HepG2 (cell line): ENCODE measurements around the gene TPP2. TPM values are rescaled to one million over a fixed set of nuclear protein-coding genes. Genes with fewer than 3 reads are reported as not detected.

ENCODE experiments used
- ATAC-seq: fragments of 200-7000 bp; cut with Tn5 transposase; 3 replicates; pipeline ENCODE4 v1.9.1; 2020; ENCODE audit warnings: mild to moderate bottlenecking, moderate library complexity
- BruUV-seq: library from RNA; stranded (reverse); fragments of 400-500 nt; replicated peaks from 2 replicates; lab custom pipeline; 2021; lab: Mats Ljungman, UMichigan
- CTCF ChIA-PET: fragments of 300-600 bp; formaldehyde crosslinking; extraction: SDS; loops from one replicate; lab custom pipeline; 2021; ENCODE audit warnings: low total read pairs, inconsistent platforms, low intra/inter-chr PET ratio; lab: Yijun Ruan, JAX
- POLR2A ChIA-PET: fragments of 350-600 bp; sonication (Branson Sonifier 250); formaldehyde crosslinking; loops from one replicate; lab custom pipeline; 2020; ENCODE audit warnings: antibody characterized with exemption, inconsistent platforms; lab: Yijun Ruan, JAX
- DNase-seq: peaks from one replicate; pipeline ENCODE4 v3.0.0-alpha.2; 2015; ENCODE audit warnings: low spot score
- FAIRE-seq: peaks from 3 replicates; lab custom pipeline; 2011; peaks lifted over from hg19 to GRCh38; lab: Jason Lieb, UNC
- H2AFZ ChIP-seq: one replicate; pipeline ENCODE4 v1.6.1; 2011; ENCODE audit warnings: low read length, inconsistent platforms
- H3K27ac ChIP-seq: fragments of 300-600 bp; 3 replicates; pipeline ENCODE4 v1.8.0; 2011; ENCODE audit warnings: mixed run types, mild to moderate bottlenecking, mixed read lengths, low read length, inconsistent platforms; ENCODE audit not compliant: insufficient read depth; ENCODE audit errors: extremely low read length
- H3K27me3 ChIP-seq, 2 experiments: fragments of 200-600 bp in 1 of 2; 2 replicates in 1 of 2; 3 replicates in 1 of 2; pipeline versions ENCODE4 v1.6.0 to v1.8.0; 2011; ENCODE audit warnings: low read length in 2 of 2, mild to moderate bottlenecking in 2 of 2, moderate library complexity in 2 of 2, inconsistent platforms in 1 of 2; ENCODE audit not compliant: insufficient read depth in 2 of 2, control insufficient read depth in 1 of 2
- H3K36me3 ChIP-seq, 2 experiments: fragments of 200-600 bp in 1 of 2; replicated peaks in 1 of 2; 2 replicates in 1 of 2; 3 replicates in 1 of 2; pipeline versions ENCODE4 v1.5.1 to v1.8.0; 2011; ENCODE audit warnings: low read length in 2 of 2, inconsistent platforms in 1 of 2; ENCODE audit not compliant: insufficient read depth in 2 of 2, control insufficient read depth in 1 of 2
- H3K4me1 ChIP-seq: 2 replicates; pipeline ENCODE4 v1.5.1; 2012; ENCODE audit warnings: low read length, inconsistent platforms; ENCODE audit not compliant: insufficient read depth
- H3K4me2 ChIP-seq: 2 replicates; pipeline ENCODE4 v1.6.0; 2011; ENCODE audit warnings: low read depth, low read length, inconsistent platforms
- H3K4me3 ChIP-seq, 3 experiments: fragments of 200-600 bp in 1 of 3; sonication (generic), shearing (Covaris generic) in 1 of 3; replicated peaks in 1 of 3; 2 replicates each; pipeline ENCODE4 v1.5.1; 2011 to 2016; ENCODE audit warnings: low read length in 3 of 3, inconsistent platforms in 2 of 3, low read depth in 2 of 3, mild to moderate bottlenecking in 2 of 3, control low read depth in 1 of 3, mixed read lengths in 1 of 3; ENCODE audit not compliant: insufficient read depth in 1 of 3
- H3K79me2 ChIP-seq: one replicate; pipeline ENCODE4 v1.6.1; 2011; ENCODE audit warnings: low read length, inconsistent platforms; ENCODE audit not compliant: insufficient read depth
- H3K9ac ChIP-seq: 2 replicates; pipeline ENCODE4 v1.6.0; 2011; ENCODE audit warnings: mild to moderate bottlenecking, low read depth, low read length, inconsistent platforms; ENCODE audit not compliant: insufficient read depth
- H3K9me3 ChIP-seq: 2 replicates; pipeline ENCODE4 v1.5.1; 2012; ENCODE audit warnings: mild to moderate bottlenecking, low read length
- H4K20me1 ChIP-seq: 2 replicates; pipeline ENCODE4 v1.6.0; 2011; ENCODE audit warnings: inconsistent platforms, mild to moderate bottlenecking, low read length, moderate library complexity; ENCODE audit not compliant: insufficient read depth
- BORCS8-MEF2B ChIP-seq: sonication (generic); formaldehyde crosslinking; IDR thresholded peaks from 2 replicates; pipeline ENCODE4 v1.8.0; 2022; ENCODE audit warnings: mild to moderate bottlenecking, missing genetic modification reagents
- ELF4 ChIP-seq: sonication (generic); formaldehyde crosslinking; IDR thresholded peaks from 2 replicates; pipeline ENCODE4 v1.5.0; 2020; ENCODE audit warnings: missing genetic modification reagents, mild to moderate bottlenecking, moderate library complexity, borderline replicate concordance
- MAZ ChIP-seq, 2 experiments: sonication (generic) in 1 of 2; formaldehyde crosslinking in 1 of 2; IDR thresholded peaks; 2 replicates each; pipeline versions ENCODE4 v1.5.0 to v1.6.1; 2012 to 2020; ENCODE audit warnings: low read depth in 2 of 2, mild to moderate bottlenecking in 2 of 2, borderline replicate concordance in 1 of 2, improper control_type of control experiment in 1 of 2, low read length in 1 of 2, missing genetic modification reagents in 1 of 2, moderate library complexity in 1 of 2
- MXI1 ChIP-seq: IDR thresholded peaks from 3 replicates; pipeline ENCODE4 v1.6.1; 2012; ENCODE audit warnings: low read depth, low read length, inconsistent platforms, borderline replicate concordance
- NFE2L1 ChIP-seq: sonication (generic); formaldehyde crosslinking; IDR thresholded peaks from 2 replicates; pipeline ENCODE4 v1.4.0; 2020; ENCODE audit warnings: missing genetic modification reagents, mild to moderate bottlenecking, borderline replicate concordance
- RAD51 ChIP-seq: fragments of 450-650 bp; IDR thresholded peaks from 2 replicates; pipeline ENCODE4 v1.6.1; 2016; ENCODE audit warnings: borderline replicate concordance
- TFDP2 ChIP-seq: sonication (generic); formaldehyde crosslinking; IDR thresholded peaks from 2 replicates; pipeline ENCODE4 v1.4.0; 2020; ENCODE audit warnings: missing genetic modification reagents
- U2AF2 ChIP-seq: fragments of 200-400 bp; formaldehyde crosslinking; IDR thresholded peaks from 2 replicates; pipeline ENCODE4 v1.6.1; 2017; ENCODE audit warnings: low read depth, mild to moderate bottlenecking, low read length
- ZNF136 ChIP-seq: sonication (generic); formaldehyde crosslinking; IDR thresholded peaks from 2 replicates; pipeline ENCODE4 v1.8.1; 2022; ENCODE audit warnings: low read depth, mild to moderate bottlenecking, moderate library complexity, missing genetic modification reagents
- ZNF20 ChIP-seq: sonication (generic); formaldehyde crosslinking; IDR thresholded peaks from 2 replicates; pipeline ENCODE4 v1.4.0; 2020; ENCODE audit warnings: mild to moderate bottlenecking, moderate library complexity, missing genetic modification reagents
- ZNF614 ChIP-seq: IDR thresholded peaks from 2 replicates; pipeline ENCODE4 v1.6.1; 2018; ENCODE audit warnings: missing biosample characterization, missing genetic modification reagents, inconsistent platforms, borderline replicate concordance
- ZNF678 ChIP-seq: sonication (generic); formaldehyde crosslinking; IDR thresholded peaks from 2 replicates; pipeline ENCODE4 v1.4.0; 2020; ENCODE audit warnings: mild to moderate bottlenecking, missing genetic modification reagents
- WGBS: methylation state at CpG from one replicate; pipeline ENCODE4 v1.1.6; 2017; ENCODE audit warnings: low lambda C conversion rate; 5-methylcytosine and 5-hydroxymethylcytosine counted together
- in situ Hi-C: cut with HindIII; loops from 2 replicates; pipeline ENCODE4 v1.10.0; 2017; ENCODE audit warnings: low pct_unique_long_range_greater_than_20kb; ENCODE audit not compliant: extremely low pct_ligation_motif_present
- intact Hi-C: fragments of 100-400 bp; cut with micrococcal nuclease; formaldehyde crosslinking; loops from one replicate; pipeline ENCODE4 v1.10.0; 2022; ENCODE audit not compliant: unreplicated experiment
- polyA plus RNA-seq, 8 experiments: library from polyadenylated mRNA; depleted of rRNA in 3 of 8; stranded (reverse) in 7 of 8; unstranded in 1 of 8; fragments of >200 nt; fragmentation: Illumina TruSeq in 4 of 8; extraction: Trizol in 4 of 8; gene quantifications; 2 replicates each; pipeline versions ENCODE4 v1.2.1 to v1.2.3, GENCODE V29; 2011 to 2016; ENCODE audit warnings: low read depth in 4 of 8, missing spikeins in 1 of 8, mixed read lengths in 1 of 8; ENCODE audit not compliant: insufficient read depth in 1 of 8
- total RNA-seq, 5 experiments: library from RNA; depleted of rRNA; stranded (reverse); fragments of >200 nt; fragmentation: Illumina TruSeq; extraction: Trizol; gene quantifications; 2 replicates each; pipeline ENCODE4 v1.2.3, GENCODE V29; 2016; ENCODE audit warnings: low read depth in 1 of 5
- TF ChIP-seq, protein P1 (sequence below): sonication (generic); formaldehyde crosslinking; IDR thresholded peaks from 2 replicates; pipeline ENCODE4 v1.4.0; 2020; ENCODE audit warnings: missing genetic modification reagents

Gene TPP2
- total and polyA plus RNA-seq, 2 of the 13 experiments (the other 11 are each of a cell fraction or from before 2014, with no cell fraction given), result 16.4 to 52.1 TPM

- Histone ChIP-seq H3K4me3 (no peak overlapping the region), H3K79me2 (no peaks in the 10 kb centered on the region), H3K27ac (no peak overlapping the region), H3K4me2 (no peak overlapping the region), H3K9ac (no peak overlapping the region), H3K9me3 (no peaks in the 10 kb centered on the region), H3K27me3 (no peaks in the 10 kb centered on the region), H2AFZ (no peak overlapping the region), H3K4me1 (no peaks in the 10 kb centered on the region), H4K20me1 (no peaks in the 10 kb centered on the region)
- no peak for FAIRE-seq
- WGBS, result 67% methylated on average over 2 of the region's 2 CpGs
- intact Hi-C loops, result loop anchor here (5.0 kb wide), 1 partner anchor 57 kb away; the partner anchor contains the start of gene TPP2
- ChIA-PET POLR2A (no interaction called here), CTCF (no interaction called here)
- no peak for ATAC-seq
- in situ Hi-C loops, result no loop called here
- BruUV-seq, result no TSS peak
- DNase-seq, result no peak
- TF ChIP-seq ZNF20 (CRISPR knock-in tag) (no peak), MAZ (IDR thresholded peaks at IDR 0.05; ENCODE audit: borderline replicate concordance, low read depth, low read length) (no peak), MAZ (CRISPR knock-in tag; IDR thresholded peaks at IDR 0.05; ENCODE audit: low read depth) (no peak), ELF4 (CRISPR knock-in tag) (no peak), BORCS8-MEF2B (CRISPR knock-in tag) (no peak), TFDP2 (CRISPR knock-in tag) (no peak), ZNF136 (CRISPR knock-in tag) (no peak), NFE2L1 (CRISPR knock-in tag) (no peak), MXI1 (no peak), ZNF614 (CRISPR knock-in tag) (no peak), U2AF2 (no peak), RAD51 (no peak), ZNF678 (no peak)
- TF ChIP-seq, protein P1, sequence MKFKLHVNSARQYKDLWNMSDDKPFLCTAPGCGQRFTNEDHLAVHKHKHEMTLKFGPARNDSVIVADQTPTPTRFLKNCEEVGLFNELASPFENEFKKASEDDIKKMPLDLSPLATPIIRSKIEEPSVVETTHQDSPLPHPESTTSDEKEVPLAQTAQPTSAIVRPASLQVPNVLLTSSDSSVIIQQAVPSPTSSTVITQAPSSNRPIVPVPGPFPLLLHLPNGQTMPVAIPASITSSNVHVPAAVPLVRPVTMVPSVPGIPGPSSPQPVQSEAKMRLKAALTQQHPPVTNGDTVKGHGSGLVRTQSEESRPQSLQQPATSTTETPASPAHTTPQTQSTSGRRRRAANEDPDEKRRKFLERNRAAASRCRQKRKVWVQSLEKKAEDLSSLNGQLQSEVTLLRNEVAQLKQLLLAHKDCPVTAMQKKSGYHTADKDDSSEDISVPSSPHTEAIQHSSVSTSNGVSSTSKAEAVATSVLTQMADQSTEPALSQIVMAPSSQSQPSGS (CRISPR knock-in tag), result no peak
- TF ChIP-seq, all 625 proteins: peak for 0
- H3K36me3 ChIP-seq, result peaks cover 2 to 27% of the 10 kb centered on the region in 2 experiments; a peak in 4 of 5 replicates
Observed at GRCh38 chr13:102654756-102655155, 58.0 kb downstream of the TPP2 start.
